Sigmoid colon (tissue), 7 donors: ENCODE data around the gene FAM118B. TPM values are rescaled to one million over a fixed set of nuclear protein-coding genes. Genes with fewer than 3 reads are reported as not detected.

Experiments
- DNase-seq: peaks from one replicate; pipeline ENCODE4 v3.0.0-alpha.2; 2019
- H3K27ac ChIP-seq, 4 donors: fragments of 200-600 bp; sonication (generic); one replicate each; pipeline ENCODE4 v1.5.1; 2016 to 2019; ENCODE audit warnings: mild to moderate bottlenecking in 1 of 4
- H3K27me3 ChIP-seq, 3 donors: fragments of 200-600 bp; sonication (generic); one replicate each; pipeline ENCODE4 v1.5.1; 2019; ENCODE audit warnings: mild to moderate bottlenecking in 1 of 3
- H3K36me3 ChIP-seq, 4 donors: fragments of 200-600 bp; sonication (generic); one replicate each; pipeline ENCODE4 v1.5.1; 2016 to 2019
- H3K4me1 ChIP-seq, 4 donors: fragments of 200-600 bp; sonication (generic); one replicate each; pipeline ENCODE4 v1.5.1; 2017 to 2019
- H3K4me3 ChIP-seq, 4 donors: fragments of 200-600 bp; sonication (generic); one replicate each; pipeline ENCODE4 v1.5.1; 2017 to 2019; ENCODE audit warnings: mild to moderate bottlenecking in 2 of 4, moderate library complexity in 1 of 4
- H3K9me3 ChIP-seq, 4 donors: fragments of 200-600 bp in 3 of 4; sonication (generic) in 3 of 4; one replicate each; pipeline versions ENCODE4 v1.5.1 to v1.6.1; 2013 to 2019
- EP300 ChIP-seq, 4 donors: sonication (generic); formaldehyde crosslinking; IDR thresholded peaks; one replicate each; pipeline ENCODE4 v1.6.1; 2017; ENCODE audit warnings: antibody characterized with exemption in 4 of 4
- POLR2A ChIP-seq, 2 donors: fragments of 450-650 bp; IDR thresholded peaks; one replicate each; pipeline ENCODE4 v1.6.1; 2016; ENCODE audit warnings: antibody characterized with exemption in 2 of 2, mild to moderate bottlenecking in 2 of 2, moderate library complexity in 2 of 2
- POLR2AphosphoS5 ChIP-seq, 4 donors: sonication (generic); formaldehyde crosslinking; IDR thresholded peaks; one replicate each; pipeline ENCODE4 v1.6.1; 2017; ENCODE audit warnings: antibody characterized with exemption in 4 of 4
- WGBS, 2 donors: extraction: QIAGEN DNeasy Blood & Tissue Kit; methylation state at CpG; one replicate each; pipeline ENCODE4 v1.1.7; 2013; 5-methylcytosine and 5-hydroxymethylcytosine counted together
- intact Hi-C: fragments of 100-400 bp; cut with DNase I; formaldehyde crosslinking; loops from one replicate; pipeline ENCODE4 v1.15.1; 2023
- polyA plus RNA-seq, 3 donors: library from polyadenylated mRNA; stranded (reverse); fragments of 200-250 nt; gene quantifications; one replicate each; pipeline ENCODE4 v1.2.3, GENCODE V29; 2013
- total RNA-seq, 4 donors: library from RNA; depleted of rRNA; stranded (reverse); fragments of >200 nt; gene quantifications; one replicate each; pipeline ENCODE4 v1.1.0, GENCODE V29; 2016
- TF ChIP-seq, protein P1 (sequence below), 4 experiments: fragments of 450-650 bp in 3 of 4; fragments of 200-600 bp in 1 of 4; IDR thresholded peaks; one replicate each; pipeline ENCODE4 v1.5.1; 2016 to 2019; ENCODE audit warnings: antibody characterized with exemption in 4 of 4, mild to moderate bottlenecking in 3 of 4, moderate library complexity in 2 of 4
- donor health status: healthy with polysubstance abuse.
- donor health status: Bipolar disorder and iron deficiency.
- donor health status: healthy.

Gene FAM118B
- total and polyA plus RNA-seq, 7 donors, result 13.3 to 54.3 (median 22.2) TPM

DNA sequence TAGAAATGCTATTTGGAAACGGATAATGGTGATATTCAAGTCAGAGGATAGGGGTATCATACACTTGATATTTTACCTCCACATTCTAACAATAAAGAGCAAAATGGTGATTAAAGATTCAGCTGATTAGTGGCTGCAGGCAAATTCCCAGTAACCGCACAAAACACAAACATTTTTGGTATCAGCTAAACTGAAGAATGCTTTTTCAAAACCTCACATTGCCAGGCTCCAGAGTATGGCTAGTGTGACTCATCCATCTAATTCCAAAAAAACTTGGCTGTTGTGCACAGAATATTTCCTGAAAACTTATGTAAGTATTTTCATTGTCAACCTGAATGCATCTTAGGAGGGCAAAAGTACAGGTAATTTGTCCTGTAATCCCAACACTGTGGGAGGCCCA is 46.2 kb downstream of the FAM118B start:
- Histone ChIP-seq H3K36me3 (peaks cover 6 to 58% (median 14%) of the 10 kb centered on the region in 4 donors), H3K9me3 (no peaks in the 10 kb centered on the region), H3K4me3 (no peak overlapping the region), H3K27me3 (no peaks in the 10 kb centered on the region), H3K27ac (no peak overlapping the region), H3K4me1 (no peaks in the 10 kb centered on the region)
- TF ChIP-seq, protein P1, sequence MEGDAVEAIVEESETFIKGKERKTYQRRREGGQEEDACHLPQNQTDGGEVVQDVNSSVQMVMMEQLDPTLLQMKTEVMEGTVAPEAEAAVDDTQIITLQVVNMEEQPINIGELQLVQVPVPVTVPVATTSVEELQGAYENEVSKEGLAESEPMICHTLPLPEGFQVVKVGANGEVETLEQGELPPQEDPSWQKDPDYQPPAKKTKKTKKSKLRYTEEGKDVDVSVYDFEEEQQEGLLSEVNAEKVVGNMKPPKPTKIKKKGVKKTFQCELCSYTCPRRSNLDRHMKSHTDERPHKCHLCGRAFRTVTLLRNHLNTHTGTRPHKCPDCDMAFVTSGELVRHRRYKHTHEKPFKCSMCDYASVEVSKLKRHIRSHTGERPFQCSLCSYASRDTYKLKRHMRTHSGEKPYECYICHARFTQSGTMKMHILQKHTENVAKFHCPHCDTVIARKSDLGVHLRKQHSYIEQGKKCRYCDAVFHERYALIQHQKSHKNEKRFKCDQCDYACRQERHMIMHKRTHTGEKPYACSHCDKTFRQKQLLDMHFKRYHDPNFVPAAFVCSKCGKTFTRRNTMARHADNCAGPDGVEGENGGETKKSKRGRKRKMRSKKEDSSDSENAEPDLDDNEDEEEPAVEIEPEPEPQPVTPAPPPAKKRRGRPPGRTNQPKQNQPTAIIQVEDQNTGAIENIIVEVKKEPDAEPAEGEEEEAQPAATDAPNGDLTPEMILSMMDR (IDR thresholded peaks at IDR 0.05), result no peak
- TF ChIP-seq EP300 (IDR thresholded peaks at IDR 0.05) (no peak), POLR2A (IDR thresholded peaks at IDR 0.05) (no peak), POLR2AphosphoS5 (IDR thresholded peaks at IDR 0.05) (no peak)
- WGBS, 2 donors, result 88 to 89% methylated on average over 2 of the region's 2 CpGs
- intact Hi-C loops, result no loop called here
- DNase-seq, result no peak

DNA sequence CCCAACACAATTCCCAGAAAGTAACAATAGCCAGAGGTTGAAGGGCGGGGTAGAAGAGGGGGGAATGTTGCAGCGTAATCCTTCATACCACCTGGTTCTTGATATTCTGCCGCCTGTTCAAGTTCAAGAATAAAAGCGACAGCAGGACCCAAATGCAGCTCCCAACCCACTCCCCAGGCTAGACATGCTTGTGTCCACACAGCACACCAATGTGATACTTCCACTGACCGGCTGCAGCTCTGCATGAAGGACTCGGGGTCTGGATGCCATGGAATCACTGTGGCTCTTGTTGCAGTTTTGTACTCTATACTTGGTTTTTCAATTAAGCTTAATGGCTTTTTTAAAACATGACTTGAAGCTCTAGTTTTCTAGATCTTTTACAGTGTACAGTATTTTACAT is 50.6 kb downstream of the FAM118B start:
- TF ChIP-seq EP300 (IDR thresholded peaks at IDR 0.05) (no peak), POLR2AphosphoS5 (IDR thresholded peaks at IDR 0.05) (no peak), POLR2A (IDR thresholded peaks at IDR 0.05) (no peak)
- TF ChIP-seq, protein P1 (IDR thresholded peaks at IDR 0.05), result no peak
- DNase-seq, result no peak
- WGBS, 2 donors, result 95 to 96% methylated on average over 6 of the region's 6 CpGs
- Histone ChIP-seq H3K36me3 (peaks cover 19 to 75% (median 42%) of the 10 kb centered on the region in 4 donors), H3K27ac (no peak overlapping the region), H3K9me3 (no peaks in the 10 kb centered on the region), H3K4me3 (no peak overlapping the region), H3K27me3 (no peaks in the 10 kb centered on the region), H3K4me1 (peaks cover 0 to 3% (median under 1%) of the 10 kb centered on the region in 4 donors)
- intact Hi-C loops, result loop anchor here (10.0 kb wide), 1 partner anchor 667 kb away; the partner anchor contains the start of gene STT3A

DNA sequence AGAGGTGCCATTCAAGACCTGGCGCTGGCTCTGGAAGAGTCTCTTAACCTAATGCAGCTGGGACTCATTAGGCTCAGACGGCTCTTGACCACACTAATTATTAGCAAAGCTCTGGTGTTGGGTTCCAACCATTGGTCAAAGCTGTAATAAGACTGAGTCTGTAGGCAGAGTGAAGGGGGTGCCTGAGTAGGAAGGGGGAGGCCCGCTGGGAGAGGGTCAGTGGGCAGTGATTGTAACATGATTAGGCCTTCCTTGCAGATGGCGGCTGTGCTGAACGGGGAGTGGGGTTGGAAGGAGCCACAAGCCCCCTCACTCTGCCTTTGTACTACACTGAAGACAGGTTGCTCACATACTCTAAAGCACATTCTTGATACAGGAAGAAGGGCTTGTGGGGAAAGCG is 51.9 kb downstream of the FAM118B start:
- no peak for DNase-seq
- H3K9me3 ChIP-seq, result no peaks in the 10 kb centered on the region
- H3K27ac ChIP-seq, result no peak overlapping the region
- intact Hi-C loops, result loop anchor here (10.0 kb wide), 1 partner anchor 669 kb away; the partner anchor contains the start of gene STT3A
- WGBS, 2 donors, result 90 to 91% methylated on average over 6 of the region's 6 CpGs
- H3K4me3 ChIP-seq, result no peak overlapping the region
- TF ChIP-seq POLR2AphosphoS5 (IDR thresholded peaks at IDR 0.05) (no peak), EP300 (IDR thresholded peaks at IDR 0.05) (no peak), POLR2A (IDR thresholded peaks at IDR 0.05) (no peak)
- TF ChIP-seq, protein P1 (IDR thresholded peaks at IDR 0.05), result no peak
- peaks cover 18 to 66% (median 42%) of the 10 kb centered on the region in 4 donors for H3K36me3 ChIP-seq
- H3K27me3 ChIP-seq, result no peaks in the 10 kb centered on the region
- H3K4me1 ChIP-seq, result peaks cover 0 to 14% (median 8%) of the 10 kb centered on the region in 4 donors

DNA sequence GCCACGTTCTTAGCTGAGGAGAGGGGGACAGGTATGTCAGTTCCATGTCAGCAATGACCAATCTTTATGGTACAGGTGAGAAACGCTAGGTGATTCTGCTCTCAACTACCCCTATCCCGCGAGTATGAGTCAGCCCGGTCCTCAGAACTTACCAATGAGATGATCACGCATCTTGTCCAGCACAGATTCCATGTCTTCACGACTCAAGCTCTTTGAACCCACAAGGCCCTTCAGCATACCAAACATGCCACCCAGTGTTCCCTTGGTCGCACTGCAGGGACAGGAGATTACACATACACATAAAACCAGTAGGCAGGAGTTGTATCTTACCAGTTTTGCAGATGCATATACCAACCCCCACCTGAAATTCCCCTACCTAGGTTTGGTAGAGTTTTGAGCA is 54.2 kb downstream of the FAM118B start:
- H3K27ac ChIP-seq, result no peak overlapping the region
- WGBS, 2 donors, result 75 to 89% methylated on average over 8 of the region's 8 CpGs
- no peaks in the 10 kb centered on the region for H3K9me3 ChIP-seq
- no peak overlapping the region for H3K4me3 ChIP-seq
- H3K36me3 ChIP-seq, result peaks cover 18 to 65% (median 42%) of the 10 kb centered on the region in 4 donors
- H3K27me3 ChIP-seq, result no peaks in the 10 kb centered on the region
- DNase-seq, result no peak
- TF ChIP-seq POLR2A (IDR thresholded peaks at IDR 0.05) (no peak), EP300 (IDR thresholded peaks at IDR 0.05) (no peak), POLR2AphosphoS5 (IDR thresholded peaks at IDR 0.05) (no peak)
- TF ChIP-seq, protein P1 (IDR thresholded peaks at IDR 0.05), result no peak
- intact Hi-C loops, result loop anchor here (5.0 to 10.0 kb wide), 2 partner anchors 204 to 671 kb away; partner anchors contain the start of genes CDON and STT3A
- peaks cover 0 to 24% (median 16%) of the 10 kb centered on the region in 4 donors for H3K4me1 ChIP-seq
